Neural cell (in vitro differentiated cells): ENCODE results near the gene CELSR2.

Source experiments
- CTCF ChIP-seq: fragments of 450-650 bp; IDR thresholded peaks from 2 replicates; pipeline ENCODE4 v1.5.1; 2014; ENCODE audit warnings: antibody characterized with exemption, mild to moderate bottlenecking, moderate library complexity; ENCODE audit not compliant: poor library complexity, severe bottlenecking
- EP300 ChIP-seq: fragments of 450-650 bp; conservative IDR thresholded peaks from 2 replicates; pipeline ENCODE4 v1.6.1; 2014; ENCODE audit warnings: antibody characterized with exemption, mild to moderate bottlenecking, moderate library complexity; ENCODE audit not compliant: poor library complexity, severe bottlenecking
- EZH2 ChIP-seq: fragments of 200-600, 300-800 bp; shearing (Covaris generic), sonication (generic); IDR thresholded peaks from 2 replicates; pipeline ENCODE4 v1.6.1; 2014; ENCODE audit warnings: antibody characterized with exemption, low read length, borderline replicate concordance, mild to moderate bottlenecking; ENCODE audit not compliant: insufficient read depth, poor library complexity, severe bottlenecking
- POLR2AphosphoS5 ChIP-seq: IDR thresholded peaks from 2 replicates; pipeline ENCODE4 v1.6.1; 2012
- RAD21 ChIP-seq: fragments of 450-650 bp; conservative IDR thresholded peaks from 2 replicates; pipeline ENCODE4 v1.6.1; 2014; ENCODE audit warnings: antibody characterized with exemption, mild to moderate bottlenecking, moderate library complexity
- REST ChIP-seq: IDR thresholded peaks from 2 replicates; pipeline ENCODE4 v1.6.1; 2012; ENCODE audit warnings: borderline replicate concordance
- SMC3 ChIP-seq: fragments of 450-650 bp; conservative IDR thresholded peaks from 2 replicates; pipeline ENCODE4 v1.6.1; 2014; ENCODE audit warnings: antibody characterized with exemption, mild to moderate bottlenecking, moderate library complexity; ENCODE audit not compliant: poor library complexity
- TAF1 ChIP-seq: IDR thresholded peaks from 2 replicates; pipeline ENCODE4 v1.6.1; 2012; ENCODE audit warnings: low read depth

GRCh38 chr1:109264379-109264755 lies 15.0 kb downstream of the CELSR2 start:
- no peak for TF ChIP-seq SMC3
- no peak for TF ChIP-seq POLR2AphosphoS5
- no peak for TF ChIP-seq CTCF
- no peak for TF ChIP-seq REST
- no peak for TF ChIP-seq EP300
- no peak for TF ChIP-seq EZH2
- TF ChIP-seq RAD21: no peak
- TF ChIP-seq TAF1: no peak
